BJ (cell line): ENCODE data around the gene GNPDA1. TPM values are rescaled to one million over a fixed set of nuclear protein-coding genes. Genes with fewer than 3 reads are reported as not detected.

Experiments used
- CTCF ChIA-PET: fragments of 350-600 bp; formaldehyde crosslinking; extraction: SDS; loops from one replicate; lab custom pipeline; 2021; ENCODE audit warnings: antibody characterized with exemption, inconsistent platforms; lab: Yijun Ruan, JAX
- POLR2A ChIA-PET: fragments of 300-600 bp; sonication (Branson Sonifier 250); formaldehyde crosslinking; extraction: SDS; loops from one replicate; lab custom pipeline; 2021; ENCODE audit warnings: antibody characterized with exemption; lab: Charles Lee
- DNase-seq: peaks from one replicate; pipeline ENCODE4 v3.0.0-alpha.2; 2011; ENCODE audit warnings: low read depth
- H3K27me3 ChIP-seq: 2 replicates; pipeline ENCODE4 v1.6.0; 2011; ENCODE audit warnings: low read length; ENCODE audit not compliant: control insufficient read depth, insufficient read depth
- H3K36me3 ChIP-seq: 2 replicates; pipeline ENCODE4 v1.5.1; 2011; ENCODE audit warnings: low read length; ENCODE audit not compliant: control insufficient read depth, insufficient read depth
- H3K4me3 ChIP-seq: 2 replicates; pipeline ENCODE4 v1.5.1; 2011; ENCODE audit warnings: low read depth, mild to moderate bottlenecking, control low read depth, low read length
- polyA plus RNA-seq: library from polyadenylated mRNA; depleted of rRNA; stranded (reverse); fragments of >200 nt; gene quantifications from 2 replicates; pipeline ENCODE4 v1.2.3, GENCODE V29; 2011
- TF ChIP-seq, protein P1 (sequence below): IDR thresholded peaks from 2 replicates; pipeline ENCODE4 v1.5.1; 2011; ENCODE audit warnings: low read depth, mild to moderate bottlenecking, control low read depth, inconsistent platforms, low read length, moderate library complexity; ENCODE audit not compliant: insufficient read depth

Gene GNPDA1
- polyA plus RNA-seq, 1 experiment, result 12.5 TPM

GRCh38 chr5:142020122-142020659 lies 7.4 kb upstream of the GNPDA1 start:
- DNase-seq, result no peak
- ChIA-PET CTCF (interaction anchor here (0.6 kb wide), 2 partner anchors 26 to 171 kb away, joined by 4 to 5 read pairs; no protein-coding TSS in a partner anchor), POLR2A (no interaction called here)
- TF ChIP-seq, protein P1, sequence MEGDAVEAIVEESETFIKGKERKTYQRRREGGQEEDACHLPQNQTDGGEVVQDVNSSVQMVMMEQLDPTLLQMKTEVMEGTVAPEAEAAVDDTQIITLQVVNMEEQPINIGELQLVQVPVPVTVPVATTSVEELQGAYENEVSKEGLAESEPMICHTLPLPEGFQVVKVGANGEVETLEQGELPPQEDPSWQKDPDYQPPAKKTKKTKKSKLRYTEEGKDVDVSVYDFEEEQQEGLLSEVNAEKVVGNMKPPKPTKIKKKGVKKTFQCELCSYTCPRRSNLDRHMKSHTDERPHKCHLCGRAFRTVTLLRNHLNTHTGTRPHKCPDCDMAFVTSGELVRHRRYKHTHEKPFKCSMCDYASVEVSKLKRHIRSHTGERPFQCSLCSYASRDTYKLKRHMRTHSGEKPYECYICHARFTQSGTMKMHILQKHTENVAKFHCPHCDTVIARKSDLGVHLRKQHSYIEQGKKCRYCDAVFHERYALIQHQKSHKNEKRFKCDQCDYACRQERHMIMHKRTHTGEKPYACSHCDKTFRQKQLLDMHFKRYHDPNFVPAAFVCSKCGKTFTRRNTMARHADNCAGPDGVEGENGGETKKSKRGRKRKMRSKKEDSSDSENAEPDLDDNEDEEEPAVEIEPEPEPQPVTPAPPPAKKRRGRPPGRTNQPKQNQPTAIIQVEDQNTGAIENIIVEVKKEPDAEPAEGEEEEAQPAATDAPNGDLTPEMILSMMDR, result no peak
- H3K4me3 ChIP-seq, result no peak overlapping the region
- H3K36me3 ChIP-seq, result no peaks in the 10 kb centered on the region
- peaks cover 1% of the 10 kb centered on the region; the same call in 1 of the 2 replicates for H3K27me3 ChIP-seq

DNA sequence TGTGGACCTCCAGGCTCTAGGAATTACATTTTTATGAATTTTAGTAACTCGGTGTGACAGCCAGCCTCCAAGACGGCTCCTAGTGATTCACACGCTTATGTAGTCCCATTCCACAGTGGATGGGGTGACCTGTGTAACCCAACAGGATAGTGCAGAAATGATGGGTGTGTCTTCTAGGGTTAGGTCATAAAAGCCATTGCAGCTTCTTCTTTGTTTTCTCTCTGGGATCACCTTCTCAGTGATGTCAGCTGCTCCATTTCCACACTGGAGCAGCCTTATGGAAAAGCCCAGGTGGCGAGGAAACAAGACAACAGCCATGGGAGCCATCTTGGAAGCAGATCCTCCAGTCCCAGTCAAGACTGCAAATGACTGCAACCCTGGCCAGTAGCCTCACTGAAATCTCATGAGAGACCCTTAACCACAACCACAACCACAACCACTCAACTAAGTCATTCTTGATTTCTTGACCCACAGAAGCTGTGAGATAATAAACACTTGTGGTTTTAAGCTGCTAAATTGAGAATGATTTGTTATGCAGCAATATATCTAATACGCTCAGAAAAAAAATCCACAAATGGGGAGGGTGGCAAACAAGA lies 5.1 kb upstream of the GNPDA1 start:
- ChIA-PET CTCF (interaction anchor here (1.3 kb wide), 1 partner anchor 326 kb away, joined by 3 read pairs; no protein-coding TSS in a partner anchor), POLR2A (no interaction called here)
- H3K4me3 ChIP-seq, result no peak overlapping the region
- DNase-seq, result no peak
- H3K36me3 ChIP-seq, result no peaks in the 10 kb centered on the region
- H3K27me3 ChIP-seq, result peaks cover 1% of the 10 kb centered on the region; the same call in 1 of the 2 replicates
- TF ChIP-seq, protein P1, result no peak

DNA sequence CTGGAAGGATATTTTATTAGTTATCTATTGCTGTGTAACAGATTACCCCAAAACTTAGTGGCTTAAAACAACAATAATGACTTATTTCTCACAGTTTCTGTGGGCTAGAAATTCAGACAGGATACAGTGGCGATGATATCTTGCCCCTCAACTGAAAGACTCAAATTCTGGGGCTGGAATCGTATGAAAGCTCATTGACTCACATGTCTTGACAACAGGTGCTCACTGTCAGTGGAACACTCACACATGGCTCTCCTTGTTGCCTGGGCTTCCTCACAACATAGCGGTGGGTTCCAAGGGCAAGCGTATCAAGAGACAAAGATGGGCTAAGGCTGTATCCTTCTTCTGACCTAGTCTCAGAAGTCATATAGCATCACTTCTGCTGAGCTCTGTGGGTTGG lies 3.7 kb upstream of the GNPDA1 start:
- peaks cover 1% of the 10 kb centered on the region; the same call in 1 of the 2 replicates for H3K27me3 ChIP-seq
- TF ChIP-seq, protein P1, result no peak
- DNase-seq, result no peak
- no peaks in the 10 kb centered on the region for H3K36me3 ChIP-seq
- no peak overlapping the region for H3K4me3 ChIP-seq
- ChIA-PET POLR2A (no interaction called here), CTCF (interaction anchor here (0.7 to 5.9 kb wide), 7 partner anchors 8 to 135 kb away, joined by 3 to 50 read pairs (median 4); no protein-coding TSS in a partner anchor)

DNA sequence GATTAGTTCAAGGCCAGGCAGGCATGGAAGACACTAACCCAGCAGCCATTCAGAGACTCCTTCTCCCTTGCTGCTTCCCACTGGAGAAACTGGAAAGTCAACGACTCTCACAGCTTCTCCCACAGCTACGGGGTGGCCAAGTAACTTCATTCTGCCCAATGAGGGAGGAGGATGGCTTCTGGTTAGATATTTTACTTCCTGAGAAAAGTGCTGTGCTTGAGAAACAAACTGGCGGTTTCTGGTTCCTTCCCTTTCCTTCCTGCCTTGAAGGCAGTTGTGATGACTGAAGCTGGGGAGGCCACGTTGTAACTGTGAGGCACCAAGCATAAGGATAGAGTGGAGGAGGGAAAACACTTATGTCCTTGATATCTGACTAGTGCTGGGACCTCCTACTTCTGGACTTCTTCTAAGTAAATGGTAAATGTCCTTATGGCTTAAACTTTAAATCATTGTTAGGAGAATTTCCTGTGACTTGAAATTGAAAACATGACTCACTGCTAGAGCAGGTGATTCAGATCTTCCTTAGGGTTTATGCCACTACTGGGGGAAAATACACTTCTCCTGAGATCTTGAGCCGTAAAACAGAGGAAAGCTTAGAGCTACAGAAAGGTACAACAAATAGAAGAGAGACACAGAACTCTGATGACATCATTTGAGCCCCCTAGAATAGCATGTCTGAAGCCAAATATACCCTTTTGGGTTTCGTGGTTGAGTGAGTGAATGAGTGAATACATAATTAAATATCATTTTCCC lies 3.1 kb upstream of the GNPDA1 start:
- TF ChIP-seq, protein P1, result no peak
- no peak for DNase-seq
- ChIA-PET CTCF (interaction anchor here (0.7 to 5.9 kb wide), 20 partner anchors 9 to 534 kb away, joined by 3 to 50 read pairs (median 4); no protein-coding TSS in a partner anchor), POLR2A (no interaction called here)
- no peak overlapping the region for H3K4me3 ChIP-seq
- H3K27me3 ChIP-seq, result peaks cover 1% of the 10 kb centered on the region; the same call in 1 of the 2 replicates
- H3K36me3 ChIP-seq, result no peaks in the 10 kb centered on the region

- Histone ChIP-seq H3K36me3 (no peaks in the 10 kb centered on the region), H3K4me3 (no peak overlapping the region), H3K27me3 (peaks cover 1% of the 10 kb centered on the region; the same call in 1 of the 2 replicates)
- TF ChIP-seq, protein P1, result peak; percentile 44
- DNase-seq, result no peak
- ChIA-PET POLR2A (no interaction called here), CTCF (interaction anchor here (0.6 to 5.9 kb wide), 31 partner anchors 10 to 535 kb away, joined by 3 to 50 read pairs (median 3); no protein-coding TSS in a partner anchor)
Measured at GRCh38 chr5:142014911-142015584, 2.2 kb upstream of the GNPDA1 start.
